Measurements from ENCODE around the gene MBD3.

Gene MBD3

DNA sequence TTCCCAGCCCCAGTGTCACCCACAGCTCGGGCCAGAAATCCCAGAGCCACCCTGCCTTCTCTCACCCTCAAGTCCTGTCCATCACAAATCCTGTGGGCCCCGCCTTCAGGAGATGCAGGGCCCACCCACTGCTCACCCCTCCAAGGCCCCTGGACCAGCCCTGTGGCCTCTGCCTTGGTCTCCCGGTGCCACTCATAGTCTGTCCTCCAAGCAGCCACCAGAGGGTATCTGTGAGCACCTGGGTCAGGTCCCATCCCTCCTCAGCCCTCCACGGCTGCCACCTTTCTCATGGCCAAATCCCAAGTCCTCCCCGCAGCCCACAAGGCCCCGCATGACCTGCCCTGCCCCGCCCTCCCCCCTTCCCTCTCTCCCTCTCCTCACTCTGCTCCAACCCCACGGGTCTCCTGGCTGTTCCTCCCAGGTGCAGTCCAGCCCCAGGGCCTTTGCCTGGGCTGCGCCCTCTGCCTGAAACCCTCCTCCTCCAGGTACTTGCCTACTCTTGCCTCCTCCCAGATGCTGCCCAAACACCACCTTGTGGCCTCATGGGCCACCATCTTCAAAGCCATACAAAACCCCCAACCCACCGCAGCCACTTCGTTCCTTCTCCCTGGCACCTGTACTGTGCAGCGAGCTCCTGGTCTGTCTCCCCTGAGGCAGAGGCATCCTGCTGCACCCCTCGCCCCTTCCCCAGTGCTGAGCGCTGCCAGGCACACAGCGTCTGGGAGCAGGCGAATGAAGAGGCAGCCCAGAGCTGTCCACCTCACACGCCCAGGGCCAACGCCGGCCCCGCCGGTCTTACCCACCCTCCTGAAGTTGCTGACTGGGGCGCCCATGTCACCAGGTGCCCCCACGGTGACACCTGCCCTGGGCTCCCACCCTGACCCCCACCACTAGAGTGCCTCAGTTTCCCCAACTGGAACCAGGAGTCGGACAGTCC, 25.8 kb upstream of the MBD3 start:
- no peak for DNase-seq

DNA sequence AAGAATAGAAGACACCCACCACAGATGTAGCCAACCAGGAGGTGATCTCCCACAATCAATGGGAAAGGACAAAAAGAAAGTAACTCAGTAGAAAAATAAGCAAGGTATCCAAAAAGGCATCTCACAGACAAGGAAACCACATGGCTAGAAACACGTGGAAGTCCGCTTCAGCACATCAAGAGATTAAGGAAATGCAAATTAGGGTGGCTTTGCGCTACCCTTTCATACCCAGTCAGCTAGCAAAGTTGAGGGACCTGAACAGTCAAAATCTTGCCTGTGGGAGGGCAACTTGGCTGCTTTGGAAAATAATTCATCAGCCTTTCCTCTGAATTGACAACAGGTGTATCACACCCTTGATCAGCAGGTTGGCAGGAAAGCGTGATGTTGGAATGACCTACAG, 24.2 kb upstream of the MBD3 start:
- no peak for DNase-seq

DNA sequence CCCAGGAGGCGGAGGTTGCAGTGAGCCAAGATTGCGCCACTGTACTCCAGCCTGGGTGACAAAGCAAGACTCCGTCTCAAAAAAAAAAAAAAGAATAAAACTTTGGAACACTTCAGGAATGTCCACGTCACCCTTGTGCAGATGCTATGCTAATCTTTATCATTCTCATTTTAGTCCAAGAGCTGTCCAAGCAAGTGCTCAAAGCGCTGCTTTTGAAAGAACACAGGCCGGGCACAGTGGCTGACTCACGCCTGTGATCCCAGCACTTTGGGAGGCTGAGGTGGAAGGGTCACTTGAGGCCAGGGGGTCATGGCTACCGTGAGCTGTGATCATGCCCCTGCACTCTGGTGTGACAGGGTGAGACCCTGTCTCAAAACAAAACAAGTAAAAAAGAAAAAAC, 23.7 kb upstream of the MBD3 start:
- no peak for DNase-seq

DNA sequence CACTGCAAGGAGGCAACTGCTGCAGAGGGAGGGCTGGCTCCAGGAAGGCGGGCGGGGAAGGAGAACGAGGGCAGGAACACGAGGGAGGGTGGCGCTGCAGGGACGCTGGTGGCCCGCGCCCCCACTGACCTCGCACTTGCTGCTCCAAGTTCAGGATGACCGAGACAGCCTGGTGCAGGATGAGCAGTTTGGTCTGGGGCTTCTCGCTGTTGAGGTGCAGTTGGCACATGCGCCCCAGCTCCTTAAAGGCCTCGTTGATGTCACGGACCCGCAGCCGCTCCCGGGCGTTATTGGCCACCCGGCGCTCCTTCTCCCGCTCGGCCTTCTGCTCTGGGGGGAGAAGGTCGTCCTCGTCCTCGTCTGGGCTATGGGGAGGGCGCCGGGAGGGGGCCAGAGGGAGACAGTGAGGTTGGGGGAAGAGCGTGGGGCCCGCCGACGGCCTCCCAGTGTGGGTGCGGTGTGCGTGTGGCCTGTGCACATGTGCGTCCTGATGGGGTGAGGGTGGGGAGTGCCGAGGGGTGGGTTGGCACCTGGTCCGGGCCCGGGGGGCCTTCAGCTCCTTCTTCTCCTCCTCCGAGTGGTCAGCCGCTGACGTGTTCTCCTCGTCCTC, 22.6 kb upstream of the MBD3 start:
- no peak for DNase-seq

DNA sequence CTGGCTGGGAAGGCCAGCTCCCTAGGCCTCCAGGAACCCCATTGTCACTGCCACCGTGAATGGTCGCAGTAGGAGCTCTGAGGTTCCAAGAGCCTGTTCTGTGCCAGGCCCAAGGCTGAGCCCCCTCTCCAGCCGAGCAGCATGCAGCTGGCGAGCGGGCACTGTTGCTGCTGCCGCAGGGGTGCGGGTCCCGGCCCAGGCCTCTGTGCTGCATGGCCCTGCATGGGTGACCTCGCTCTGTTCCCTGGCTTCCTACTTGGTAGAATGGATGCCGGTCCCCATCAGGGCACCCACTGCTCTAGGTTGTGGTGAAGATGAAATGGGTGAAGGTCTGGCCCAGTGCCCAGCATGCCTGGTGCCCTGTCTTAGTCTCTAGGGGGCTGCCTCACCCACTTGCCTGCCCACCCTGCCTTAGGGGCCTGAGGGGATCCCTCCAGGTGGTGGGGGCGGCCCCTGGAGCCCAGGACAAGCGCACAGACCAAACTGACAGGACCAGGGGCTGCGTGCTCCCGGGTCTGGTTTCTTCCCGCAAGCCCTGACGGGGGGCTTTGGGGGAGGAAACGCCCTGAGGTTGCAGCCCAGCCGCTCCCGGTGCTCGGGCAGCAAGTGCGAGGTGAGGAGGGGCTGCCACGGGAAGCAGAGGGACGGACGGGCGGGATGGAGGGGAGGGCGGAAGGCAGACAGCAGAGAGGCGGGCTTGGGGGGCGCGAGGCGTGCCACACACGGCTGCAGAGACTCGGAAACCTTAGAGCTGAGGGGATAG, 21.3 kb upstream of the MBD3 start:
- DNase-seq, result no peak

DNA sequence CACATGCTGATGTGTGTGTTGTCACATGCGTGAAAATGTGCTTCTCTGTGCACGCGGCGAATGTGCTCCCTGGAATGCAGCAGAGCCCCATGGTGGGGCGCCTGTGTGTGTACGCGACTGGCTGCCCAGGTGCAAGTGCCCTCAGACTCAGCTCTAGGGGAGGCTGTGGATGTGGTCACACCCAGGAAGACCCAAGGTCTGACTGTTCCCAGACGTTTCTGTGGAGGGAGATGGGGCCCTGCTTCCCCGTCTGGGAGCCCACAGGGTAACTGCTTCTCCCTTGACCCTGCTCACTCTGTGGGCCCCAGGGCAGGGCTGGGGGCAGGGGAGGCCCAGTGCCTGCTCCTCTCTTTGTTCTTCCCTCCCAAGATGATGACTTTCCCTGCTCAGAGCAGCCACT, 20.5 kb upstream of the MBD3 start:
- DNase-seq, result no peak

DNA sequence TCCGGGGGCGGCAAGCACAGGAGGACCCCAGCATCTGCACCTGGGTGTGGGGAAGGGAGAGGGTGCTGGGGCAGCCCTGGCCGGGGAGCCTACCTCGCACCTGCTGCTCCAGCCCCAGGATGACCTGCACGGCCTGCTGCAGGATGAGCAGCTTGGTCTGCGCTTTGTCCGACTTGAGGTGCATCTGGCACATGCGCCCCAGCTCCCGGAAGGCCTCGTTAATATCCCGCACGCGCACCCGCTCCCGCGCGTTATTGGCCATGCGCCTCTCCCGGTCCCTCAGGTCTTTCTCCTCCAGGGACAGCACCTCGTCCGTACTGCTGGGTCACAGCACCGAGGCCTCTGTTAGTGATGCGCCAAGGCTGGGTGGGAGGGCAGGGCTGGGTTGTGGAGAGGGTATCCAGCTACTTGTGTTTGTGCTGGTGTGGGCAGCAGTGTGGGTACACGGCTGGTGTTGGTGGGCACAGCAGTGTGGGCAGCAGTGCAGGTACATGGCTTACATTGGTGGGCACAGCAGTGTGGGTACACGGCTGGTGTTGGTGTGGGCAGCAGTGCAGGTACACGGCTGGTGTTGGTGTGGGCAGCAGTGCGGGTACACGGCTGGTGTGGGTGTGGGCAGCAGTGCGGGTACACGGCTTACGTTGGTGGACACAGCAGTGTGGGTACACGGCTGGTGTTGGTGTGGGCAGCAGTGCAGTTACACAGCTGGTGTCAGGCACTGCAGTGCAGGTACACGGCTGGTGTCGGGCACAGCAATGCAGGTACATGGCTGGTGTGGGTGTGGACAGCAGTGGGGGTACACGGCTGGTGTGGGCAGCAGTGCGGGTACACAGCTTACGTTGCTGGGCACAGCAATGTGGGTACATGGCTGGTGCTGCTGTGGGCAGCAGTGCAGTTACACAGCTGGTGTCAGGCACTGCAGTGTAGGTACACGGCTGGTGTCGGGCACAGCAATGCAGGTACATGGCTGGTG, 19.7 kb upstream of the MBD3 start:
- DNase-seq, result no peak

DNA sequence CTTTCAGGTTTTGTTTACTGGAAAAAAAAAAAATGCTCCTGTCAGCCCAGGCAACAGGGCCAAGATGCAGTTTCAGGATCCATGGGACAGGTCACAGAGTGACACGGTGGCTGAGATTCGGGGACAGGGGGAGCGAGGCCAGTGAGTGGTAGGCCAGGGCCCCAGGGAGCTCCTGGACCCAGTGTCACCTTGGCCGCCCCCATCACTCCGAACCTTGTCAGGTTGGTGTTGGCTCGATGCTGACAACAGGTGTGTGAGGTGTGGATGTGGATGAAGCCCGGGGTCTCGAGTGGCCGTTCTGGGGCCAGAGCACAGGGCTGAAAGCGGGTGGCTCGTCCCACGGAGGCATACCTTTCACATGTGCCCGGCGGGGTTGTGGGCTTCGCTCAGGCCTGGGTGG, 18.7 kb upstream of the MBD3 start:
- DNase-seq, result no peak

DNA sequence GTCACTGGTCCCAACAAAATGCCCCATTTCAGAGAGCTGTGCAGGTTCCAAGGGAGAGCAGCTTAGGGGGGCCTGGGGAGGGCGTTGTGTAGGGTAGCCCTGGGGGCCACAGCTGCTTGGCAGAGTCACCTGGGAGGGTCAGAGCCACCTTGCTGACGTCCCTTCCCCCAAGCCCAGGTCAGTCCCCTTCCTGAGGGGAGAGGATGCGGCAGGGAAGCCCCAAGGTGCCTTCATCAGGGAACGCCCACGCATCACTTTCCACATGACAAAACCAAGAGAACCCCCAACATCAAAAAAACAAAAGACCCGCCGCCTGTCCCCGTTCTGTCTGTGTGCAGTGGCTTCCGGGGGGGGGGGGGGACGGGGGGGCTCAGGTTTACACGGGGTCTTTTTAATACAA, 17.9 kb upstream of the MBD3 start:
- no peak for DNase-seq

DNA sequence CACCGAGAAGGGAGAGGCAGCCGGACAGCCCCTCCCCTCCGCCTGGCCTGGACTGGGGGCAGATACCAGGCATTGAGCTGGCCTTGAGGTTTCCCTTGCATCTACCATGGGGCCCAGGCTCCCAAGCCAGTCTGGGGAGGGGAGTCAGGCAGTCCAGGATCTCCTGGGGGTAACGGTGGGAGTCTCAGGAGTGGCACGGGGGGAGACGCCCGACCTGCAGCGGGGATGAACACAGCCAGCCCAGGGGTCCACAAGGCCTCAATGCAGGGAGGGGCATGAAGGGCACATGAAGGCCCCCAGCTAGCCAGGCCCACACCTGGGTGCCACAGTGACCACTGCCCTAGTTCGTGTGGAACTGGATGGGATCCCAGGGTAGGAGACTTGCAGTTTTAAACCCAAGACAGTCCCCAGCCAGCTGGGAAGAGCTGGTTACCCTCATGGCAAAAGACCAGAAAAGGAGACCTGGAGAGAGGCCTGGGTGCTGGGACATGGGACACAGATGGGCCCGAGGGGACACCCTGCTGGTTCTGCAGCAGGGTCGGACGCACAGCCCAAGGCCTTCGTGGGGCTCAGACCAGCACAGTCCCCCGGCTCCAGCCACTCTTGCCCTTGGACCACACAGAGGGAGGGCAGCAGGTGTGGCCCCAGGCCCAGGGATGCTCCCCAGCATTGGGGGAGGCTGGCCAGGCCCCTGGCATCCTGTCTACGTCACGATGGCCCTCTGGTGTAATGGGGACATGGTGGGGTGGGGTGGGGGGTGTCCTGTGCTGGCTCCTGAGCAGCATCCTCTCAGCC, 17.2 kb upstream of the MBD3 start:
- DNase-seq, result no peak

DNA sequence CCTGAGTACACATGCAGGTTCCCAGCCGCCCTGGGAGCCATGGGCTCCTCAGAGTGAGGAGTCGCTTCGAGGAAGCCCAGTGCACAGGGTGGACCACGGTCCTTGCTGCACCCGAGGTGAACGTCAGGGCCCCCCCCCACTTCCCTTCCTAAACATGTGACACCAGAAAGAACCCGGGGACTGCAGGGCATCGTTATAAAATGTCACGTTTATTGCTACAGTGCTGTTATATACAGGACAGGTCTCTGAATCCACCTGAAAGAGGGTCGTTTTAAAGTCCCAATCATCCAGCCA, 16.4 kb upstream of the MBD3 start:
- DNase-seq, result no peak

DNA sequence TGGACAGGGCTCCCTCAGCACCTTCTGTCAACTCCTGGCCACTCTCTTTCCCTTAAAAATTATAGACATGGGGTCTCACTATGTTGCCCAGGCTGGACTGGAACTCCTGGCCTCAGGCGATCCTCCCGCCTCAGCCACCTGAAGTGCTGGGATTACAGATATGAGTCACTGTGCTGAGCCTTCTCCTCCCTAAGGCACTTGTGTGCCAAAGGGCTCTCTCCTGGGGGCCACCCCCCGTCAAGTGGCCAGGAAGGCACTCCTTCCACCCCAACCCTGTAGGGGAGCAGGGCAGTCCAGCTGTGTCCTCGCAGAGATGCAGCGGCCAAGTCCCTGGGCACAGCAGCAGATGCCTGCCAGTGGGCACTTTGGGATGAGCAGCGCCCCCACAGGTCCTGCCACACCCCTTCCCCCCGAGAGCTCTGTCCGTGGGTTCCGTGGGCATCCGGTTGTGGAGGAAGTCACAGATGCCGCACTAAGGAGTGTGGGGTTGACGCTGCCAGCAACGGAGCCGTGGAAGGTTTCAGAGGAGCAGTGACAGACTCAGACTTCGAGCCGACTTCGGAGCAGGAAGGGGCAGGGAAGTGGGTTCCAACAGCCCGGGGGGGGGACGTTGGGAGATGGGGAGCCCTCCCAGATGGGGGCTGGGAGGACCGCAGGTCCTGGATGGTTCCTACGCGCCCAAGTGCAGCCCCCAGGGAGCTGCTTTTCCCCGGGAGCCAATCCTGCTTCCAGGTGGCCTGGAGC, 15.9 kb upstream of the MBD3 start:
- no peak for DNase-seq

DNA sequence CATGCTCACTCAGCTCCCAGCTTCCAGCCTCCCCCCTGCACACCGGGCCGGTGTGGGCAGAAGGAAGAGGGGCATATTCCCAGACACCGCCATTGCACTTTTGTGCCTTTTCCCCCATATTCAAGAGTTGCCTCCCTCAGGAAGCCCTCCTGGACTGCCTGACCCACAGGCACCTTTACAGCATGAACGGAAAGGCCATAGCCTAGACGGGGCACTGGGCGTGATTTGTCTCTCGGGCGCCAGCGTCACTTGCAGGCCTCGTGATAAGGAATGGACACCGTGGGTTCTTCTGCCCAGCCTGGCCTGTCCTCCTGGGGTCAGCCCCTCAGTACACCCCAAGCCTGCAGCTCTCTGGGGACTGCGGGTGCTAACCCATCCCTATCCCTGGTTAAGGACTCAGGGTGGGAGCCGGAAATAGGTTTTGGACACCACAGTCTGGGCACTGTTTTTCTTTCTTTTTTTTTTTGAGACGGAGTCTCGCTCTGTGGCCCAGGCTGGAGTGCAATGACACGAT, 13.5 kb upstream of the MBD3 start:
- no peak for DNase-seq

DNA sequence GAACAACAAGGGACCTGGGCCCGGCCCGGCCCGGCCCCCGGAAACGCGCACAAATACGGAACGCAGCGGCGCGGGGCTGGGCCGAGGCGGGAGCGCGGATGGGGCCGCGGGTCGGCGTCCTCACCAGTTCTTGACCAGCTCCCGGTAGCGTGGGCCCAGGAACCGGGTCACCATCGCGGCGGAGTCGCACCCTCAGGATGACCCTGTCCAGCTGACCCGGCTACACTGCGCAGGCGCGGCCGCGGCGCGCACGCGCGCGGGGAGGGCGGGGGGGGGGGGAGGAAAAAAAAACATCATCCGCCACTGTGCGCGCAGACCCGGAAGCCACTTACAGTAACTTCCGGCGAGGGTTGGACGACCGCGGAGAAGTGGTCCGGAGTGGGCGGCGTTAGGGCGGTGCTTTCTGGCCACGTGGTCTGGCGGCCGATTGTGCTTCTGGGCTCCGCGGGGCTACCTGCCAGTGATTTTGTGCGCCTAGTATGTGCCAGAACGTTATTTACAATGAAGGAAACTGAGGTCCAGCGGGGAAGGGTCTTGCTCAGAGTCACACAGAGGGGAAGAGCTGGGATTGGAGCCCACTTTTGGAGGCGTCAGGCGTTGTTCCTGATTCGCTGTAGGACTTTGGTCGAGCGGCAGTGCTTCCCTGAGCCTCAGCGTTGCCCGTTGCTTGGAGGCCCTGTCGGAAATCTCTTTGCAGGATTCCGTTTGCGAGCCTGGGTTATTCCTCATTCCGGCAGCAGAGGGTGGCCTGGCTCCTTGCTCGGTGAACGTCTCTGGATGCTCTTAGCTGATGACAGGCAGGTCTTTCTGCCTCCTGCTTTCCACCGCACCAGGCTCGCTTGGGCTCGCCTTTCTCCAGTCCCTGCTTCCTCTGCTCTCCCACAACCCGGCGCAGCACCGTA, 12.8 kb upstream of the MBD3 start, which contains the start of gene UQCR11:
UQCR11 (minus strand) TSS at position 227 of the 902 bp plus-strand sequence; CDS start at position 174, 53 bp downstream.
- peak; percentile 91 to 96 for DNase-seq

DNA sequence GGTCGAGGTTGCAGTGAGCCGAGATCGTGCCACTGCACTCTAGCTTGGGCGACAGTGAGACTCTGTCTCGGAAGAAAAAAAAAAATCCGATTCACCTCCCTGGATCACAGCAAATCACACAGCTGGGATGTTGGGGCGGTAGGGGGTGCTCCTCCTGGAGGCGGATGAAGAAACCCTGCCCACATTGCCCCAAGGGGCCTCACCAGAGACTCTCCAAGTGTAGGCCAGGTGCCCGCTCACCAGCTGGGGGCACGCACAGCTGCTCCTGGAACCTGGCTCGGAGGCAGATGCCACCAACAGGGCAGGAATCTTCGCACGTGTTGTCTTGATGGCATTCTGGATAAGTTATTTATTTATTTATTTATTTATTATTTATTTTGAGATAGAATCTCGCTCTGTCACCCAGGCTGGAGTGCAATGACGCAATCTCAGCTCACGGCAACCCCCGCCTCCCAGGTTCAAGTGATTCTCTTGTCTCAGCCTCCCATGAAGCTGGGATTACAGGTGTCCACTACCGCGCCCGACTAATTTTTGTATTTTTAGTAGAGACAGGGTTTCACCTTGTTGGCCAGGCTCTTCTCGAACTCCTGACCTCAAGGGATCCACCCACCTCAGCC, 9.5 kb upstream of the MBD3 start:
- no peak for DNase-seq

DNA sequence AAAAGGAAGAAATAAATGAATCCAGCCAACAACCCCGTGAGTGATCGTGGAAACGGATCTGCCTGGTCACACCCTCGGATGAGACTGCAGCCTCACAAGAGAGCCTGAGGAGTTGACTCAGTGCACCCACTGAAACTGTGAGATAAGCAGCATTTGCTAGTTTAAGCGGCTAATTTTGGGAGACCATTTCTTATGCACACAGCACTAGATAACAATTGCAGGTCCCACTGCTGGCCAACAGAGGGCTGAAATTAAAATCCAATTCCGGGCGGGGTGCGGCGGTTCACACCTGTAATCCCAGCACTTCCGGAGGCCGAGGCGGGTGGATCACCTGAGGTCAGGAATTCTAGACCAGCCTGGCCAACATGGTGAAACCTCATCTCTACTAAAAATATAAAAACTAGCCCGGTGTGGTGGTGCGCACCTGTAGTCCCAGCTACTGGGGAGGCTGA, 9.0 kb upstream of the MBD3 start:
- no peak for DNase-seq

DNA sequence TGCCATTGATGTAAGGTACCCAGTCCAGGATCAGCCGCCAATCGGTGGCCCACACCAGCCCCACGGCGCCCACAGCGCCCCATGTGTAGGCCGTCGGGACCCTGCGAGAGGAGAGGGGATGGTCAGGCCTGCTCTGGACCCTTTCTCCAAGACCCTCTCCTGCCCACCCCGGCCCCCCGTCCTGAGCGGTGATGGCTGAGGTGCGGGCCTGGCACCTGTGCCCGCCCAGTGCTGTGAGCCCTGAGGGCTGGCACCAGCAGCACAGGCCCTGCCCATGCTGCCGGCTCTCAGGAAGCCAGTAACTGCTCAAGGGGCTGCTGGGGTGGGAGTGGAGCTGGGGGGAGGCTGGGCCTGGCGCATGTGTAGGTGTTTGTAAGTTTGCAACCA, 6.8 kb upstream of the MBD3 start:
- DNase-seq, result no peak

DNA sequence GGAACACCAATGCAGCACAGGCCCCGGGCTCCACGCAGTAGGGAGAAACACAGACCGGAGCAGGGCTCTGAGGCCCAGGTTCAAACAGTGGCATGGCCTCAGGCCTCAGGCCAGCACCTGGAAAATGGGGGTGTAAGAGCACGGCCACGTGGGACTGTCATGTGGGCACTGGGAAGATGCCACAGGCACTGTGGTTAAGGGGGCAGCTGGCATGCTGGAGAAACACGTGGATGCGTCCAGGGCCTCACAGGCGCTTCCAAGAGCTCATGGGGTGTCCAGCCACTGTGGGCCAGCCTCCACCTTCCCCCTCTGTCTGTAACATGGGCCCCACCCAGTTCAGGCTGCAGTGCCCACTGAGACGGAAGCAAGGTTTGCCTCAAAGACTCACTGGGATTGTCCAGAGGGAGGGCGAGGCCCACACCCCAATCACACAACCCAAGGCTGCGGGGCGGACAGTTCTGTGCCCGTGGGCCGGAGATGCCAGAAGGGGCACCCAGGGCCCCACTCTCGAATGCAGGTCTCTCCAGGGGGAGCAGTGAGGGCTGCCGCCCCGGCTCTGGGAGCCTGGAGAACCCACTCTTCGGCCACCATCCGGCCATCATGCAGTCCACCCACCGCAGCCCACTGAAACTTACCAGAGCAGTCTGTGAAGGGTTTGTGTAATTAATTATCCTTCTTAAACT, 6.3 kb upstream of the MBD3 start:
- DNase-seq, result no peak

DNA sequence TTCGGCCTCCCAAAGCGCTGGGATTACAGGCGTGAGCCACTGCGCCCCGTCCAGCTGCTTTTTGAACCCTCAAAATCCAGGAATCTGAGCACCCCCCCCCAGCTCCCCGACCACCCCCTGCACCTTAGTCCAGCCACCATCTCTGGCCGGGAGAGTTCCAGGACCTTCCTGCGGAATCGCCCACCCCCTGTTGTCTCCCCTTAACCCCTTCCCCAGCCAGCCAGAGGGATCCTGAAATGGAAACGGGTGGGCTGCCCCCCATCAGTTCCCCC, 772 bp upstream of the MBD3 start:
- no peak for DNase-seq

All from NCI-H187 (cell line).